Measurements from ENCODE around the gene PPFIBP1. TPM values are rescaled to one million over a fixed set of nuclear protein-coding genes. Genes with fewer than 3 reads are reported as not detected.
A peak's percentile ranks its signal among the peaks of the same experiment; 100 is the strongest.

PPFIBP1 gene
- polyA plus RNA-seq (2013, experiment 1 of 2; ENCODE audit: insufficient read length) = 36.3 TPM
- polyA plus RNA-seq (2013, experiment 2 of 2; ENCODE audit: insufficient read length) = 37.3 TPM

GRCh38 chr12:27523642-27524493 lies at the start of gene PPFIBP1:
PPFIBP1 (plus strand) TSS chr12:27524206; CDS start chr12:27633397, 109,191 bp downstream.
- DNase-seq = peak; percentile 98

- peak; percentile 83 for DNase-seq
These were observed 49.7 kb upstream of the PPFIBP1 start for GRCh38 chr12:27474344-27474743.

GRCh38 chr12:27477049-27477448 lies 47.0 kb upstream of the PPFIBP1 start:
- DNase-seq = no peak

- DNase-seq = no peak
These were observed 45.1 kb upstream of the PPFIBP1 start for GRCh38 chr12:27478949-27479348.

GRCh38 chr12:27480016-27480415 lies 44.0 kb upstream of the PPFIBP1 start:
- DNase-seq = no peak

- peak; percentile 50 for DNase-seq
These were observed 37.0 kb upstream of the PPFIBP1 start for GRCh38 chr12:27486961-27487360.

GRCh38 chr12:27488479-27488878 lies 35.5 kb upstream of the PPFIBP1 start:
- no peak for DNase-seq

GRCh38 chr12:27491226-27491625 lies 32.8 kb upstream of the PPFIBP1 start:
- no peak for DNase-seq

GRCh38 chr12:27493260-27493940 lies 30.6 kb upstream of the PPFIBP1 start:
- no peak for DNase-seq

GRCh38 chr12:27497446-27497845 lies 26.6 kb upstream of the PPFIBP1 start:
- no peak for DNase-seq

- DNase-seq = no peak
These were observed 25.9 kb upstream of the PPFIBP1 start for GRCh38 chr12:27498149-27498548.

GRCh38 chr12:27498761-27499160 lies 25.2 kb upstream of the PPFIBP1 start:
- no peak for DNase-seq

- DNase-seq = no peak
These were observed 24.6 kb upstream of the PPFIBP1 start for GRCh38 chr12:27499377-27499776.

- no peak for DNase-seq
These were observed 23.5 kb upstream of the PPFIBP1 start for GRCh38 chr12:27500546-27500945.

GRCh38 chr12:27502021-27502435 lies 22.0 kb upstream of the PPFIBP1 start:
- DNase-seq = no peak

- DNase-seq = peak; percentile 37
These were observed 19.5 kb upstream of the PPFIBP1 start for GRCh38 chr12:27504507-27504906.

- peak; percentile 93 for DNase-seq
These were observed 18.9 kb upstream of the PPFIBP1 start for GRCh38 chr12:27505109-27505508.

- DNase-seq = peak; percentile 29
These were observed 18.2 kb upstream of the PPFIBP1 start for GRCh38 chr12:27505761-27506160.

- no peak for DNase-seq
These were observed 17.3 kb upstream of the PPFIBP1 start for GRCh38 chr12:27506645-27507189.

GRCh38 chr12:27508736-27509431 lies 15.1 kb upstream of the PPFIBP1 start:
- DNase-seq = no peak

GRCh38 chr12:27511031-27511722 lies 12.8 kb upstream of the PPFIBP1 start:
- DNase-seq = no peak

- DNase-seq = no peak
These were observed 12.3 kb upstream of the PPFIBP1 start for GRCh38 chr12:27511723-27512045.
